HG03159 (cell line): ENCODE results near the gene PDCD6IP.
"Not testable (repeated sequence)": the region's sequence is repeated elsewhere in the genome, so short reads cannot be mapped to it uniquely, and the experiment has no call there.

ENCODE experiments used
- ATAC-seq: cut with Tn5 transposase; IDR thresholded peaks from one replicate; pipeline ENCODE4 v1.9.1; 2021; ENCODE audit warnings: mild to moderate bottlenecking, moderate library complexity; ENCODE audit not compliant: unreplicated experiment

Gene PDCD6IP

GRCh38 chr3:33848624-33849347 lies 50.4 kb downstream of the PDCD6IP start:
- no peak for ATAC-seq

- not testable (repeated sequence) for ATAC-seq
These were observed 52.2 kb downstream of the PDCD6IP start for GRCh38 chr3:33850599-33850998.

GRCh38 chr3:33855407-33855806 lies 57.0 kb downstream of the PDCD6IP start:
- ATAC-seq = not testable (repeated sequence)

- no peak for ATAC-seq
These were observed 57.6 kb downstream of the PDCD6IP start for GRCh38 chr3:33855884-33856546.

- ATAC-seq = not testable (repeated sequence)
These were observed 59.3 kb downstream of the PDCD6IP start for GRCh38 chr3:33857701-33858100.

- ATAC-seq = no peak
These were observed 59.7 kb downstream of the PDCD6IP start for GRCh38 chr3:33858131-33858530.

- no peak for ATAC-seq
These were observed 62.1 kb downstream of the PDCD6IP start for GRCh38 chr3:33860373-33861050.

GRCh38 chr3:33865133-33865532 lies 66.7 kb downstream of the PDCD6IP start:
- no peak for ATAC-seq

GRCh38 chr3:33868309-33868708 lies 69.9 kb downstream of the PDCD6IP start:
- ATAC-seq = no peak

- no peak for ATAC-seq
These were observed 71.5 kb downstream of the PDCD6IP start for GRCh38 chr3:33869977-33870376.

- ATAC-seq = no peak
These were observed 76.4 kb downstream of the PDCD6IP start for GRCh38 chr3:33874815-33875214.

GRCh38 chr3:33875680-33876079 lies 77.2 kb downstream of the PDCD6IP start:
- no peak for ATAC-seq

GRCh38 chr3:33877187-33877586 lies 78.8 kb downstream of the PDCD6IP start:
- no peak for ATAC-seq

- ATAC-seq = no peak
These were observed 81.1 kb downstream of the PDCD6IP start for GRCh38 chr3:33879540-33879939.

- ATAC-seq = no peak
These were observed 83.0 kb downstream of the PDCD6IP start for GRCh38 chr3:33881156-33882064.

GRCh38 chr3:33882296-33882695 lies 83.9 kb downstream of the PDCD6IP start:
- ATAC-seq = no peak

- ATAC-seq = no peak
These were observed 85.1 kb downstream of the PDCD6IP start for GRCh38 chr3:33883538-33883950.

- peak; percentile 54 for ATAC-seq
These were observed 85.6 kb downstream of the PDCD6IP start for GRCh38 chr3:33883951-33884561.

- ATAC-seq = no peak
These were observed 86.3 kb downstream of the PDCD6IP start for GRCh38 chr3:33884701-33885100.

GRCh38 chr3:33885496-33885895 lies 87.1 kb downstream of the PDCD6IP start:
- no peak for ATAC-seq
